Superior temporal gyrus (tissue), 1 donor: ENCODE results near the gene GABPB1.
"Not testable (repeated sequence)": the region's sequence is repeated elsewhere in the genome, so short reads cannot be mapped to it uniquely, and the experiment has no call there.

Experiments
- DNase-seq: peaks from one replicate; pipeline ENCODE4 v3.0.0-alpha.2; 2016; ENCODE audit errors: extremely low spot score

GABPB1 gene

GRCh38 chr15:50354838-50355618, at the start of gene GABPB1:
Gene GABPB1 (minus strand): TSS chr15:50355198. CDS start chr15:50309798, 45,400 bp downstream.
- DNase-seq: peak; percentile 93

- DNase-seq: not testable (repeated sequence)
These were observed 36.6 kb upstream of the GABPB1 start for GRCh38 chr15:50391561-50391960.

DNA sequence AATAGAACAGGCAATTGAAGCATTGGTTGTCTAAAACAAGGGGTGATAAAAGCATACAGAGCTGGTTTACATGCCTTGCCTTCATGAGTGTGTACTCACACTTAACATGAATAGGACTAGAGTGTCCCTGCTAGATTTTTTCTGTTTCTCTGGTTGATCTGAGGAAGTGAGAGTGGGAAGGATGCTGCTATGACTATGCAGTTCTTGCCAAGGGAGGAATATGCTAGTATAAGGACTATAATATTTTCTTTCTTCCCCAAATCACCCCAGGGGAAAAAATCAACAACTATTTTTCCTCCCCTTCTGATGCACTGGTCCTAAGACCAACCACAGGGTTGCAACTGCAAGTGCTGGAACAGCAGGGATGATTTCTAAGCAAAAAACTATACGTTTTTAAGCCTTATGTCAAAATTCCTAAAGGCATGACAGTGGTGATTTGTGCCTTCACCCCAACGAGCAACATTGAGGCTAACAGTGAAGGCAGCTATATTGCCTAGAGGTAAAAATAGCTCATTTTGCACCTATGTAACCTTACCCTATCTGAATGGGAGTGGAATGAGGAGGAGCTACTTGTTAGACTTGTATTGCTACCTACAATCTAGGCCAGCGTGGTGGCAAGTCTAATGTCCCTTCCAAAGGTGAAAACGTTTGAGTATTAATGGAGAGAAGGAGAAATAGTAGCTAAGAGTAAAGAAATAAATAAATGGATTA, 35.7 kb upstream of the GABPB1 start:
- no peak for DNase-seq

GRCh38 chr15:50382408-50382807, 27.4 kb upstream of the GABPB1 start:
- DNase-seq: not testable (repeated sequence)

- DNase-seq: no peak
These were observed 26.4 kb upstream of the GABPB1 start for GRCh38 chr15:50381438-50381837.

DNA sequence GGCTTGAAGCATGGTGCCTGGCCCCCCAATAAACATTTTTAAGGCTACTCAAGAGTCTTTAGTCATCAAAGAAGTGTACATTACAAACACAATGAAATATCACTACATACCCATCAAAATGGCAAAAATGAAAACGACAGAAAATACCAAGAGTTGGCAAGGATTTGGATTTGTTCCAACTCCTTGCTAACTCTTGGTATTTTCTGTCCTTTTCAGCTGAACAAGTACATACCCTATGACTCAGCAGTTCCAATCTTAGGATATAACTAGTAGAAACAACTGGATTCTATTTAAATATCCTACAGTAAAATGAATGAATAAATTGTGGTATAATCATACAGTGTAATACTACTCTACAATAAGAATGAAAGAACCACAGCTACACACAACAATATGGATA, 25.1 kb upstream of the GABPB1 start:
- DNase-seq: no peak

- DNase-seq: not testable (repeated sequence)
These were observed 24.4 kb upstream of the GABPB1 start for GRCh38 chr15:50379413-50379812.

GRCh38 chr15:50378776-50379175, 23.8 kb upstream of the GABPB1 start:
- no peak for DNase-seq

DNA sequence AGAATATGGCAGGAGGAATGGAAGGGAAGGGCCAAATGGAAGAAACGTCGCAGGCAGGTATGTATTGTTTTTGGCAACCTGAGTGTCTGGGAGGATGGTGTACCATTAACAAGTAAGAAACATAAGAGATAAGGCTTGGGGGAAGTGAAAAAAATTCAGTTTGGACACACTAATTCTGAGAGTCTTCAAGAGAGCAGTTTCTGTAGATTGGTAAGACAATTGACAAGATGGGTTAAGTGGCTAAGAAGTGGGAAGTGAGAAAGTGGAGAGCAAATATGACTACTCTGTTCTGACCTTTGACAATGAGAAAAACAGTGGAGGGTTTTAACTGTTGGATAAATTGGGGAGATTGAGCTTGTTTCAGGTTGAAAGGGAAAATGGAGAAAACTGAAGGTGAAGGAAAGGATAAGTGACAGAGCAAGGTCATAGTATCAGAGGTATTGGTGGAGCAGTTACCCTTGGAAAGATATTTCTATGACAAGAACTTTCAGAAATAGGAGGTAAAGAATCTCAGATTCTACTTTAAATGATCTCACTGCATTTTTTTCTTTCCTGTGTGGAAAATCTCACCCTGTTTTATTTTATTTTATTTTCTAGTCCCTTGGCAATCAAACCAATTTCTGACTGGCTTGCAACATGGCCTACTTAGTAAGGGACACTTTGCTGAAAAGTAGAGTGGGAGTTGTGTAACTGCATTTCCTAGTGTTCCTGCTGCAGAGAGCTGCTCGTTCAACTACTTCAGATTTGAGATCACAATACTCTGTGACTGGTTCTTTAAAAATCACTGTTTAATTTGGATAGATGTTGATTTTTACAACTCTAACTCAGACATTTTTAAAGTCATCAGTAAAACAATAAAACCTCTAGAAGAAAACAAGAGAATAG, 23.1 kb upstream of the GABPB1 start:
- DNase-seq: no peak

DNA sequence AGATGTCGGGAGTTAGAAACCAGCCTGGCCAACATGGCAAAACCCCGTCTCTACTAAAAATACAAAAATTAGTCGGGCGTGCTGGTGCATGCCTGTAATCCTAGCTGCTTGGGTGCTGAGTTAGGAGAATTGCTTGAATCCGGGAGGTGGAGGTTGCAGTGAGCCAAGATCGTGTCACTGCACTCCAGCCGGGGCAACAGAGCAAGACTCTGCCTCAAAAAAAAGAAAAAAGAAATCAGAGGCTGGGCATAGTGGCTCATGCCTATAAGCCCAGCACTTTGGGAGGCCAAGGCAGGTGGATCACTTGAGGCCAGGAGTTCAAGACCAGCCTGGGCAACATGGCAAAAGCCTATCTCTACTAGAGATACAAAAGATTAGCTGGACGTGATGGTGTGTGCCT, 14.6 kb upstream of the GABPB1 start:
- not testable (repeated sequence) for DNase-seq

GRCh38 chr15:50365971-50366370, 11.0 kb upstream of the GABPB1 start:
- no peak for DNase-seq

DNA sequence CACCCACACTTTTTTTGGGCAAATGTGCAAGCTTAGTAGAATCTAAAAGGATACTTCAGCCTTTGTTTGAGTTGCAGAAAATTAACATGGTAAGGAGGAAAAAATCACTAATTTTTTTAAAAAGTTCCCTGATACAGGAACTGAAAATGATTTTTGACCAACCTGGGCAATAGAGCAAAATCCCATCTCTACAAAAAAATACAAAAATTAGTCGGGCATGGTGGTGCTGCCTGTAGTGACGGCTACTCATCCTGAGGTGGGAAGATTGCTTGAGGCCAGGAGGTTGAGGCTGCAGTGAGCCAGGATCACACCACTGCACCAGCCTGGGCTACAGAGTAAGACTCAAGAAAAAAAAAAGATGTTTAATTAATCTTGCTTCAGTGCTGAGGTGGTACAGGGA, 10.6 kb upstream of the GABPB1 start:
- no peak for DNase-seq

- no peak for DNase-seq
These were observed 8.6 kb upstream of the GABPB1 start for GRCh38 chr15:50363612-50364011.

- no peak for DNase-seq
These were observed 6.8 kb upstream of the GABPB1 start for GRCh38 chr15:50361756-50362155.

GRCh38 chr15:50358845-50359244, 3.8 kb upstream of the GABPB1 start:
- no peak for DNase-seq

DNA sequence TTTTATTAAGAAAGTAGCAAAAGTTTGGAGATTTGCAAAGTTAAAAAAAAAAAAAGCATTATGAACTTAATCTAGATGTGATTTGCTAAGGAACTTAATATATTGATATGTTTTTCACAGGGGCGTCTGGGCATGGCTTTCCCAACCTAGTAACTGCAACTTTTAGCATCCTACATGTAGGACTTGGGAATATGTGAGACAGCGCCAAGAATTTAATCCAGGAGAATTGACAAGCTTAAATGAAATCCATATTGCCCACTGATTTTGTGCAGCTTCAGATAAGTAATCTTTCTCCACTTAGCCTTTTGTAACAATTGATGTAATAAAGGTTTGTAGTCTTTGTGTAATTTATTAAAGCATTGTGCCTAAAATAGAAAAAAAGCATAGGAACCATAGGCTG, 982 bp upstream of the GABPB1 start:
- DNase-seq: no peak

- no peak for DNase-seq
These were observed 564 bp upstream of the GABPB1 start for GRCh38 chr15:50355619-50355905.

DNA sequence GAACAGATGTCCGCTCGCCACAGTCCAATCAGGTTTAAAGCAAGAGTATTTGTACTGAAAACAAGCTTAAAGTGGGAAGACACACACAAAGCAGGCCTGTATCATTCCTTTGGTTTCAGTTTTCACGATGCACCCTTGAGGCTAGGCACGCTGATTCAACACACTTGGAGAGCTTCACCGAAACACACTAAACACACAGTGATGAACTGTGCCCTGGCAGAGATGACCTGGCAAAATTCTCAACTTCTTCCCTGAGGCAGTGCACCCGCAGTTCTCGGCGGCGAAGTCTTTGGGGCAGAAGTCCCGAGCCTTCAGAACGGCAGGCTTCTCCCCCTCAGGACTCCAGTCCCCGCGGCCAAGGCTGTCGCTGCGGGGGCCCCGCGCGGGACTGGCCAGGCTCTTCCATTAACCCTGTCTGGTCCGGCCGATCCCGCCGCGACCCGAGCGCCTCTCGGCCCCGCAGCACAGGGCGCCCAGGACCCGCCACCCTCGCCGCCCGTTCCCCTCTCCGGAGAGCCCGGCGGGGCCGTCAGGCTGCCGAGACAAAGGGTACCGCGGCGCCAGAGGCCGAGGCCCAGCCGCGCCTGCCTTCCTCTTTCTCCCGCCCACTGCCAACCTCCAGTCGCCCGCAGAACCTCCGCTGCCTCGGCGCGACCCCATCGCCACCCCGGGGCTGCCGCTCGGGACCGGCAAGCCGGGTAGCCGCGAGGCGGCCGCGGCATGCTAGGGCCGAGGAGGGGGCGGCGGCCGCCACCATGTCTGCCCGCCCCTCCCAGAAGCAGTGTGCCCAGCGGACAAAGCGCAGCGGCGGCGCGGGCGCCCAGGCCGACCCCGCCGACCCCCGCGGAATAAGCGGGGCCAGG, 792 bp downstream of the GABPB1 start:
- DNase-seq: peak; percentile 57

DNA sequence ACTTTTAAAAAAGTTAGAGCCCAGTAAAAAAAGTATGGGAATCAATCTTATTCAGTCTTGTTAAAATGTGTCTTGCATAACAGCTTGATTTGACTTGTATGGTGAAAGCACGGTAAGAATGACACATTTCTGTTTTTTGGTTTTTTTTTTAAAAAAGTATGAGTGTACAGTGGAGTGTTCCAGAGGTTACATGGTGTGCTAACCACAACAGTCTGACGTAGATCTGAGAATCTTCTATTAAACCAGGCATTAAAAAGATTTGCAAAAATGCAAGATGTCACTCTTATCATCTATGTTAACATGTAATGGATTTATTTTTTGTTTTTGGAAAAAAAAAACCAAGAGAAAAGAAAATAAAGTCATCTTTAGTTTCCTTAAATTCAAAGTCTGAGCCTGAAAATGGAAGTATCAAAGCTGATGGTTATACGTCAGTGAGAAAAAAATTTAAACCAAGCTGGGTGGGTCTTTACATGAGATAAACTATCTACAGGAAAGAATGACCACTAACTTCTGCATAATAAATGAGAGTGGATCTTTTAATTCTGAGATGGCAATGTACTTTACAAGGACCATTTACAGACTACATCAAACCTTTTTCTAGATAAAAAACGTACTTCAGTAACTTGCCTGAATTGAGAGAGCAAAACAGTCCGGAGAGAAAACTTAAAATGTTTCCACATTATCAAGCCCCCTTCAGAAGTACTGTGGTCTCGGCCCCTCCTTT, 1.6 kb downstream of the GABPB1 start:
- no peak for DNase-seq

- no peak for DNase-seq
These were observed 4.4 kb downstream of the GABPB1 start for GRCh38 chr15:50350621-50351020.

DNA sequence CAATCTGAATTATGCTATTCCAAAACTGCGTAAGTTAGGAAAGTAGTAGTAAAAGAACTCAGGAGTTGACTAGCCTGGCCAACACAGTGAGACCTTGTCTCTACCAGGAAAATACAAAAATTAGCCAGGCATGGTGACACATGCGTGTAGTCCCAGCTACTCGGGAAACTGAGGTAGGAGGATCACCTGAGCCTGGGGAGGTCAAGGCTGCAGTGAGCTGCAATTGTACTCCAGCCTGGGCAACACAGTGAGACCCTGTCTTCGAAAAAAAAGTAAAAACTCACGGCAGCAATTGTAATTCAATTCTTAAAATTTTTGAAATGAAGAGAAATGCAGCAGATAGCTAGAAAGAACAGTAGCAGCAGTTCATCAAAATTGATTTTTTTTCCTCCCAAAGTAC, 9.7 kb downstream of the GABPB1 start:
- DNase-seq: no peak
